Activated naive CD4-positive, alpha-beta T cell treated with anti-CD3 and anti-CD28 coated beads, Interleukin-2, amount 50 U/mL, for 24 hours (primary cell): ENCODE data around the gene LPP.
"Not testable (repeated sequence)": the region's sequence is repeated elsewhere in the genome, so short reads cannot be mapped to it uniquely, and the experiment has no call there.

Source experiments
- H3K27ac Mint-ChIP-seq: one replicate; pipeline ENCODE4 v1.8.0; 2021; ENCODE audit warnings: mild to moderate bottlenecking, mixed read lengths
- H3K27me3 Mint-ChIP-seq: one replicate; pipeline ENCODE4 v1.8.0; 2021; ENCODE audit warnings: mixed read lengths
- H3K36me3 Mint-ChIP-seq: one replicate; pipeline ENCODE4 v1.8.0; 2021; ENCODE audit warnings: mixed read lengths
- H3K4me1 Mint-ChIP-seq: one replicate; pipeline ENCODE4 v1.8.0; 2021; ENCODE audit warnings: mixed read lengths
- H3K4me3 Mint-ChIP-seq: one replicate; pipeline ENCODE4 v1.8.0; 2021; ENCODE audit warnings: mild to moderate bottlenecking, mixed read lengths
- H3K9me3 Mint-ChIP-seq: one replicate; pipeline ENCODE4 v1.8.0; 2021; ENCODE audit warnings: mixed read lengths

LPP gene

DNA sequence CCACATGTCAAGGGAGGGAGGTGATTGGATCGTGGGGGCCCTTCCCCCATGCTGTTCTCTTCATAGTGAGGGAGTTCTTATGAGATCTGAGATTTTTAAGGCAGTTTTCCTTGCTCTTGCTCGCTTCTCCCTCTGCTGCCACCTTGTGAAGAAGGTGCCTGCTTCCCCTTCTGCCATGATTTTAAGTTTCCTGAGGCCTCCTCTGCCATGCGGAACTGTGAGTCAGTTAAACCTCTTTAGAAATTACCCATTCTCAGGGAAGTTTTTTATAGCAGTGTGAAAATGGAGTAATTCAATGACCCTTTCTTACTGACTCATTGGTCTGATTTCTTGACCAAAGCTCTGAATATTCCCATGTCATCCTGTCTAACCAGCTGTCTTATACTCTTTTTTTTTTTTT is 533.4 kb downstream of the LPP start:
- Mint-ChIP-seq H3K9me3 (no peaks in the 10 kb centered on the region), H3K36me3 (peaks cover 3% of the 10 kb centered on the region), H3K27me3 (no peaks in the 10 kb centered on the region), H3K27ac (no peak overlapping the region), H3K4me3 (no peak overlapping the region), H3K4me1 (peaks cover 8% of the 10 kb centered on the region)

DNA sequence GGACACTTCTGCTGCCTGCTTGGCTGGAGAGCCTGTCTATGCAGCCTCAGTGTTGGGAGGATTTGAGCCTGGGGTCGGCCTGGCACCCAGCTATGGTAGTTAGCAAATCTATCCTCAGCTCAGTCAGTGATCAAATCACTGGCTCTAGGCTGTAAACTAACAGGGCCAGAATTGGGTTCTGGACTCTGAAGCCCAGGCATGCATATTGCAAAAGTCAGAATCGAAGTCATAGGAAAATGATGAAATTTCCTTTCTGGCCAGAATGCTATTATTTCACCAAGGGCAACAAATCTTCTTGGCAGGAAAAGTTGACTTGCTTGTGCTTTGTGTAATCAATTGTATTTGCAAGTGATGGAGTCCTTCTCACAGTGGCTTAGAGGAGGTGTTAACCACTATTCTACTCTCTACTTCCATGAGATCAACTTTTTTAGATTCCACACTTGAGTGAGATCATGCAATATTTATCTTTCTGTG is 535.2 kb downstream of the LPP start:
- H3K27me3 Mint-ChIP-seq: no peaks in the 10 kb centered on the region
- H3K4me1 Mint-ChIP-seq: peaks cover 8% of the 10 kb centered on the region
- H3K27ac Mint-ChIP-seq: no peak overlapping the region
- H3K4me3 Mint-ChIP-seq: no peak overlapping the region
- H3K9me3 Mint-ChIP-seq: no peaks in the 10 kb centered on the region
- H3K36me3 Mint-ChIP-seq: peaks cover 7% of the 10 kb centered on the region

GRCh38 chr3:188690064-188690463 is 536.1 kb downstream of the LPP start:
- Mint-ChIP-seq H3K4me1 (peaks cover 8% of the 10 kb centered on the region), H3K4me3 (no peak overlapping the region), H3K27ac (no peak overlapping the region), H3K27me3 (no peaks in the 10 kb centered on the region), H3K36me3 (peaks cover 4% of the 10 kb centered on the region), H3K9me3 (no peaks in the 10 kb centered on the region)

DNA sequence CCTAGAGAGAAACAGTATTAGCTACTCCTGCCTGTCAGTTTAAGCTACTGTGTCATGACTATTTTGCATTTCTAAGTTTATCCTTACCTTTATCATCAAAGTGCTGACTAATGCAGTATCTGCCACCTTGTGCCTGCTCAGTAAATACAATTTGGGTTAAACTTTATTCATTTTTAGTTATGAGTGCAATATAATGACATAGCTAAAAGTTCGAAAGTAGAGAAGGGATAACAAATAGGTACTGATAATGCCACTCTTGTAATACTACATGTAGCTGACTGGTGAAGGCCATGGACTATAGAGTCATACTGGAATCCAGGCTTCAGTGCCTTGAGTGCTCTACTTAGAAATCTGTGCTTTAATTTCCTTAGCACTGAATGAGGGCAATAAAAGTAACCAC is 537.0 kb downstream of the LPP start:
- no peaks in the 10 kb centered on the region for H3K9me3 Mint-ChIP-seq
- peaks cover 4% of the 10 kb centered on the region for H3K36me3 Mint-ChIP-seq
- no peak overlapping the region for H3K4me3 Mint-ChIP-seq
- H3K4me1 Mint-ChIP-seq: peaks cover 8% of the 10 kb centered on the region
- H3K27me3 Mint-ChIP-seq: no peaks in the 10 kb centered on the region
- H3K27ac Mint-ChIP-seq: peak overlapping the region; percentile 31

GRCh38 chr3:188691665-188692064 is 537.7 kb downstream of the LPP start:
- Mint-ChIP-seq H3K9me3 (no peaks in the 10 kb centered on the region), H3K27me3 (no peaks in the 10 kb centered on the region), H3K4me1 (peaks cover 4% of the 10 kb centered on the region), H3K36me3 (peaks cover 4% of the 10 kb centered on the region), H3K4me3 (no peak overlapping the region), H3K27ac (no peak overlapping the region)

GRCh38 chr3:188692700-188693099 is 538.7 kb downstream of the LPP start:
- H3K4me1 Mint-ChIP-seq: peaks cover 4% of the 10 kb centered on the region
- no peak overlapping the region for H3K4me3 Mint-ChIP-seq
- peaks cover 4% of the 10 kb centered on the region for H3K36me3 Mint-ChIP-seq
- H3K9me3 Mint-ChIP-seq: no peaks in the 10 kb centered on the region
- no peak overlapping the region for H3K27ac Mint-ChIP-seq
- H3K27me3 Mint-ChIP-seq: no peaks in the 10 kb centered on the region

- peaks cover under 1% of the 10 kb centered on the region for H3K4me1 Mint-ChIP-seq
- H3K27ac Mint-ChIP-seq: no peak overlapping the region
- no peak overlapping the region for H3K4me3 Mint-ChIP-seq
- H3K36me3 Mint-ChIP-seq: peaks cover 4% of the 10 kb centered on the region
- no peaks in the 10 kb centered on the region for H3K27me3 Mint-ChIP-seq
- no peaks in the 10 kb centered on the region for H3K9me3 Mint-ChIP-seq
Observed at GRCh38 chr3:188693435-188693834, 539.5 kb downstream of the LPP start.

DNA sequence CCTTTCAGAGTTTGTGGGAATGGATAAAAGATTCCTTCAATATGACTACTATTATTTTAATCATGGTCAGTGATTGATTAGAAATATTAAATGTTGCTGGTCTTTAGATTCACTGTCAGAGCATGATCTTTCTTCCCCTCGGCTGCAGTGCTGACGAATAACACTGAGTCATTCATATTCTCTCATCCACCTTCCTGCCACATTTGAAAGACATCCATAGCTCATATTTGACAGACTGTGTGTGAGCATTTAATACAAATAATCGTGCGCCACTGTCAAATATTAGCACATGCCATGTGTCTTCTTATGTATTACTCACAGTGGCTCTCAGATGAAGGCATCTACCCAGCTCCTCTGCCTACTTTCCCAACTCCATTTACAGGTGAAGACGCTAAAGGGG is 541.3 kb downstream of the LPP start:
- no peaks in the 10 kb centered on the region for H3K27me3 Mint-ChIP-seq
- peaks cover 5% of the 10 kb centered on the region for H3K4me1 Mint-ChIP-seq
- H3K4me3 Mint-ChIP-seq: no peak overlapping the region
- peaks cover 4% of the 10 kb centered on the region for H3K36me3 Mint-ChIP-seq
- H3K9me3 Mint-ChIP-seq: no peaks in the 10 kb centered on the region
- H3K27ac Mint-ChIP-seq: no peak overlapping the region

DNA sequence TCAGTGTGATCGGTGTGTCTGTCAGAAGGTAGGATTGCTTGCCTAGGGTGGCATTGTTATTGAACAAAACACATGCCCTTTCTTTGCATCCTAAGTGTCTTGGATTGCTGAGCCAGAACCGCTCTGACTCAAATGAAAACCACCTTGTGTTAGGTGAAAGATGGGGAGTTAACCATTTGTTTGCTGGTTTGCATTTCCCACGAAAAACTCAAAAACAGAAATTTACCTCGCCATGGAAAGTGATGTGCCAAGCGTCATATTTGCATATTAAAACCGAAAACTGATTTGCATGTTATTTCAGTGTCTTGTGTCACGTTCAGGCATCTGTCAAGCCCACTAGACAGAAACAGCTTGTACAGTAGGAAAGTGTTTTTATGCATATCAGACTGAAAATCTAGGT is 543.2 kb downstream of the LPP start:
- no peak overlapping the region for H3K4me3 Mint-ChIP-seq
- no peaks in the 10 kb centered on the region for H3K9me3 Mint-ChIP-seq
- no peak overlapping the region for H3K27ac Mint-ChIP-seq
- H3K4me1 Mint-ChIP-seq: peaks cover 10% of the 10 kb centered on the region
- H3K36me3 Mint-ChIP-seq: peaks cover 4% of the 10 kb centered on the region
- no peaks in the 10 kb centered on the region for H3K27me3 Mint-ChIP-seq

DNA sequence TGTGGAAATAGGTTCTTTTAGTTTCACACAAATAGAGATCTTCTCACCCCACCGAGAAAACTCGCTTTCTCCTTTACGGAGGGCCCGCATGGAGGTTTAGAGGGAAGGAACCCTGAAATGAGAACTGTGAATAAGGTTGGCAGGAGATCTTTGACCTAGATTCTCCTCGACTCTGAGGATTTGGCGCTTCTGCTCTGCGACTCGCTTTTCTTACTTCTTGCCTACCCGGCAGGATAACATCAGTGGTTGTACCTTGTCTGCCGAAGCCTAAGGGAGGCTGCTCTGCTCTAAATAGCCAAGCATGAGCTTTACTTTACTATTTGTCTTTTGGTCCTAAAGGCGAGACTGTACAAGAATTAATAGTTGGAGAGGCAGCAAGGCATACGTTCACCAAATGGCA is 544.5 kb downstream of the LPP start:
- peaks cover 10% of the 10 kb centered on the region for H3K4me1 Mint-ChIP-seq
- no peak overlapping the region for H3K27ac Mint-ChIP-seq
- no peaks in the 10 kb centered on the region for H3K9me3 Mint-ChIP-seq
- no peak overlapping the region for H3K4me3 Mint-ChIP-seq
- no peaks in the 10 kb centered on the region for H3K27me3 Mint-ChIP-seq
- H3K36me3 Mint-ChIP-seq: peaks cover 7% of the 10 kb centered on the region

- H3K4me1 Mint-ChIP-seq: peaks cover 10% of the 10 kb centered on the region
- no peak overlapping the region for H3K4me3 Mint-ChIP-seq
- no peak overlapping the region for H3K27ac Mint-ChIP-seq
- H3K36me3 Mint-ChIP-seq: peaks cover 4% of the 10 kb centered on the region
- no peaks in the 10 kb centered on the region for H3K27me3 Mint-ChIP-seq
- no peaks in the 10 kb centered on the region for H3K9me3 Mint-ChIP-seq
Observed at GRCh38 chr3:188700501-188700900, 546.5 kb downstream of the LPP start.

GRCh38 chr3:188700918-188701317 is 547.0 kb downstream of the LPP start:
- Mint-ChIP-seq H3K27me3 (no peaks in the 10 kb centered on the region), H3K4me1 (peaks cover 10% of the 10 kb centered on the region), H3K4me3 (no peak overlapping the region), H3K9me3 (no peaks in the 10 kb centered on the region), H3K36me3 (peaks cover 6% of the 10 kb centered on the region), H3K27ac (no peak overlapping the region)

DNA sequence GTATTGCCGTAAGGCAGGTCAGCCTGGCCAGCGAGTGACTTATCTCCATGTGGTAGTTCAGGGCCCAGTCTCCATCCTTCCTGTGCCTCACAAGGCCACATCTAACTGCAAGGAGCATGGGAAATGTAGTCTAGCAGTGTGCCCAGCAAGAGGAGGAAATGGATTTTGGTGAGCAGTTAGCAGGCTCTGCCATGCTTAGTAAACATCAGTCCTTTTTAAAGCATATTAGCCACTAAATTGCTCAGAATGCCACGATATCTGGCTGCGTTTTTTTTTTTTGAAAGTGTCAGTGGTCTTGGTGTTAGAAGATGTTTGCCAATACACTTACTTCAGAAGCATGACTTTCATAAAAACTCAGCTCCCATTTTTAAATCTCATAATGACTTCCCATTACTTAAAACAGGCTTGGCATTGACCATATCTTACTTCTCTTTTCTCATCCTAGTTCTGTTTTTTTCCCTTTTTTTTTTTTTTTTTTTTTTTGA is 547.6 kb downstream of the LPP start:
- Mint-ChIP-seq H3K4me3 (no peak overlapping the region), H3K27ac (no peak overlapping the region), H3K4me1 (peaks cover 14% of the 10 kb centered on the region), H3K36me3 (peaks cover 7% of the 10 kb centered on the region), H3K27me3 (no peaks in the 10 kb centered on the region), H3K9me3 (no peaks in the 10 kb centered on the region)

DNA sequence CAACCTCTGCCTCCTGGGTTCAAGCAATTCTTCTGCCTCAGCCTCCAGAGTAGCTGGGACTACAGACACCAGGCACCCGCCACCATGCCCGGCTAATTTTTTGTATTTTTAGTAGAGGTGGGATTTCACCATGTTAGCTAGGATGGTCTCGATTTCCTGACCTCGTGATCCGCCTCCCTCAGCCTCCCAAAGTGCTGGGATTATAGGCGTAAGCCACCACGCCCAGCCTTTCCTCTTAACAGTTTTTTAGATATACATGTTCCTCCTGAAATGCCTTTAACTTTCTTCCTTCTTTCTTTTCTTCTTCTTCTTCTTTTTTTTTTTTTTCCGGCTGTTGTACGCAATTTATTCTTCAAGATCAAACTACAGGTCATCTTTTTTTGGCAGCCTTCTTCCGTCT is 548.1 kb downstream of the LPP start:
- H3K4me3 Mint-ChIP-seq, H3K36me3 Mint-ChIP-seq, H3K27me3 Mint-ChIP-seq, H3K9me3 Mint-ChIP-seq: not testable (repeated sequence)
- H3K27ac Mint-ChIP-seq: peak overlapping the region; percentile 49
- peaks cover 17% of the 10 kb centered on the region for H3K4me1 Mint-ChIP-seq

DNA sequence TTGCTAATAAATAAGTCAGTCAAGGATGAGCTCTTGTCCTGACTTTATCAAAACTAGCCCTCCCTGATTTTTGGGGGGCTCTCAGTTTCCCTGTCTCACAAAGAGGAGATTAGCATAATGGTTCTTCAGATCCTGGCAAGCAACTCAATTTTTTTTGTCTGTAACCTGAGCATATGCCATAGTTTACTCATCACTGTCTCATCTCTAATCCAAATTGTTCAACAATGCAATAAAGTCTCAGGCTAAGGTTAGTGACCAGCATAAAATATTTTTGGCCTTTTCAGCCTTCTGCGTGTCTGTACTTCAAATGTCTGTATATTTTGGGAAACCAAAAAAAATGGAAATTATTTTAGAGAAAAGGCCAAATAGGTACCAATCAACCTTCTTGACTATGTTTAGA is 552.2 kb downstream of the LPP start:
- H3K4me1 Mint-ChIP-seq: peaks cover 12% of the 10 kb centered on the region
- H3K36me3 Mint-ChIP-seq: peaks cover 14% of the 10 kb centered on the region

DNA sequence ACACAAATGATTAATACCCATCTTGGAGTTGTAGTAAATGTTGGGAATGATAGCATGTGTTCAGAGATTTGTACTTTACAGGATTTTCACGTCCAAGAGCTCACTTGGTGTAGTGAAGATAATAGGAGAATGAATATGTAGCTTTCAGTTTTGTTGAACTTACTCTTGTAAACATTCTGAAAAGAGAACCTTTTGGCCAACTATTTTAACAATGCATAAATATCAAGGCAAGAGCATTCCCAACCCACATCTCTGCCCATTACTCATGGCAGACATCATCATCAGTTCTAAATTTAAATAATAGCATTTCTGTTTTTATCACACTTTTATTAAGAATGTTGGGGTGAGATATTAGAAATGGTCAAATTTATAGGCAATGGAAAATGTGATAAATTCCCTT is 552.6 kb downstream of the LPP start:
- Mint-ChIP-seq H3K27ac (no peak overlapping the region), H3K27me3 (no peaks in the 10 kb centered on the region)

More for the DNA sequence above, 552.2 kb downstream of the LPP start:
- no peak overlapping the region for H3K27ac Mint-ChIP-seq
- no peak overlapping the region for H3K4me3 Mint-ChIP-seq
- H3K27me3 Mint-ChIP-seq: no peaks in the 10 kb centered on the region
- H3K9me3 Mint-ChIP-seq: no peaks in the 10 kb centered on the region

More for the DNA sequence above, 552.6 kb downstream of the LPP start:
- Mint-ChIP-seq H3K9me3 (no peaks in the 10 kb centered on the region), H3K4me3 (no peak overlapping the region), H3K36me3 (peaks cover 16% of the 10 kb centered on the region), H3K4me1 (peaks cover 12% of the 10 kb centered on the region)
